GM12878 (cell line): Measurements from ENCODE around the gene PIP5K1A. TPM values are rescaled to one million over a fixed set of nuclear protein-coding genes. Genes with fewer than 3 reads are reported as not detected.
A peak's percentile ranks its signal among the peaks of the same experiment; 100 is the strongest.

Experiments
- ATAC-seq: fragments of 200-7000 bp; cut with Tn5 transposase; 3 replicates; pipeline ENCODE4 v1.9.1; 2020; ENCODE audit warnings: mild to moderate bottlenecking, moderate library complexity
- BruUV-seq: library from RNA; stranded (reverse); fragments of 400-500 nt; replicated peaks from 2 replicates; lab custom pipeline; 2021; lab: Mats Ljungman, UMichigan
- CTCF ChIA-PET: fragments of 300-600 bp; sonication (Branson Sonifier 250); formaldehyde crosslinking; extraction: SDS; loops from one replicate; lab custom pipeline; 2021; ENCODE audit warnings: inconsistent platforms; lab: Yijun Ruan, JAX
- POLR2A ChIA-PET: fragments of 350-600 bp; formaldehyde crosslinking; extraction: SDS; loops from one replicate; lab custom pipeline; 2021; ENCODE audit warnings: inconsistent platforms; lab: Charles Lee
- RAD21 ChIA-PET: fragments of 300-600 bp; sonication (Branson Sonifier 250); formaldehyde crosslinking; loops from one replicate; lab custom pipeline; 2023; ENCODE audit warnings: antibody characterized with exemption; ENCODE audit not compliant: unreplicated experiment; lab: Charles Lee
- SMC1A ChIA-PET: fragments of 300-600 bp; sonication (Branson Sonifier 250); formaldehyde crosslinking; loops from one replicate; lab custom pipeline; 2023; ENCODE audit not compliant: unreplicated experiment, uncharacterized antibody; lab: Charles Lee
- DNase-seq: peaks from one replicate; pipeline ENCODE4 v3.0.0-alpha.2; 2011; ENCODE audit warnings: low read depth, low spot score
- FAIRE-seq: peaks from 3 replicates; lab custom pipeline; 2011; peaks lifted over from hg19 to GRCh38; lab: Jason Lieb, UNC
- H2AFZ ChIP-seq: 2 replicates; pipeline ENCODE4 v1.6.0; 2011; ENCODE audit warnings: low read depth, low read length, control low read depth; ENCODE audit not compliant: control insufficient read depth
- H3K27ac ChIP-seq: 2 replicates; pipeline ENCODE4 v1.5.1; 2011; ENCODE audit warnings: control low read depth; ENCODE audit not compliant: control insufficient read depth, insufficient read depth
- H3K27me3 ChIP-seq, 2 experiments: replicated peaks in 1 of 2; 2 replicates each; pipeline versions ENCODE4 v1.6.0 to v1.6.1; 2011; ENCODE audit warnings: low read length in 1 of 2; ENCODE audit not compliant: control insufficient read depth in 2 of 2, insufficient read depth in 2 of 2
- H3K36me3 ChIP-seq, 2 experiments: 2 replicates each; pipeline ENCODE4 v1.5.1; 2011; ENCODE audit warnings: low read length in 1 of 2; ENCODE audit not compliant: control insufficient read depth in 2 of 2, insufficient read depth in 2 of 2
- H3K4me1 ChIP-seq: 2 replicates; pipeline ENCODE4 v1.6.1; 2011; ENCODE audit warnings: mild to moderate bottlenecking, low read length, moderate library complexity, mixed read lengths; ENCODE audit not compliant: control insufficient read depth, insufficient read depth
- H3K4me2 ChIP-seq: 2 replicates; pipeline ENCODE4 v1.6.0; 2011; ENCODE audit warnings: control low read depth; ENCODE audit not compliant: control insufficient read depth, insufficient read depth
- H3K4me3 ChIP-seq: fragments of 200-600 bp; sonication (generic); 2 replicates; pipeline ENCODE4 v1.5.1; 2016
- H3K79me2 ChIP-seq: 2 replicates; pipeline ENCODE4 v1.6.0; 2011; ENCODE audit warnings: low read length; ENCODE audit not compliant: control insufficient read depth, insufficient read depth
- H3K9ac ChIP-seq: 2 replicates; pipeline ENCODE4 v1.8.0; 2011; ENCODE audit warnings: low read length, control low read depth, mixed read lengths; ENCODE audit not compliant: control insufficient read depth, insufficient read depth
- H3K9me3 ChIP-seq: replicated peaks from 3 replicates; pipeline ENCODE4 v1.5.1; 2011; ENCODE audit warnings: mild to moderate bottlenecking, low read length; ENCODE audit not compliant: control insufficient read depth, insufficient read depth
- H4K20me1 ChIP-seq: 2 replicates; pipeline ENCODE4 v1.6.0; 2011; ENCODE audit not compliant: control insufficient read depth, insufficient read depth
- EP300 ChIP-seq, 2 experiments: fragments of 150-350 bp in 1 of 2; IDR thresholded peaks; 2 replicates each; pipeline ENCODE4 v1.6.1; 2011 to 2012; ENCODE audit warnings: low read depth in 2 of 2, low read length in 2 of 2, borderline replicate concordance in 1 of 2, improper control_type of control experiment in 1 of 2, inconsistent platforms in 1 of 2; ENCODE audit not compliant: control insufficient read depth in 1 of 2
- NRF1 ChIP-seq: conservative IDR thresholded peaks from 2 replicates; pipeline ENCODE4 v1.6.1; 2011; ENCODE audit warnings: mild to moderate bottlenecking, low read depth, low read length, improper control_type of control experiment
- POLR2AphosphoS5 ChIP-seq: IDR thresholded peaks from 2 replicates; pipeline ENCODE4 v1.6.1; 2011; ENCODE audit warnings: mild to moderate bottlenecking, low read length, inconsistent platforms
- RUNX3 ChIP-seq: IDR thresholded peaks from 2 replicates; pipeline ENCODE4 v1.6.1; 2012; ENCODE audit warnings: low read length, inconsistent platforms
- TCF3 ChIP-seq: IDR thresholded peaks from 2 replicates; pipeline ENCODE4 v1.6.1; 2012; ENCODE audit warnings: low read depth, mild to moderate bottlenecking, low read length, borderline replicate concordance; ENCODE audit not compliant: insufficient read depth
- ZNF384 ChIP-seq: IDR thresholded peaks from 2 replicates; pipeline ENCODE4 v1.6.1; 2012; ENCODE audit warnings: low read depth, mild to moderate bottlenecking, low read length, improper control_type of control experiment, borderline replicate concordance
- WGBS: methylation state at CpG from one replicate; pipeline ENCODE4 v1.1.6; 2016; ENCODE audit warnings: low lambda C conversion rate; ENCODE audit not compliant: insufficient replicate concordance, insufficient coverage; ENCODE audit errors: missing lambda C conversion rate; 5-methylcytosine and 5-hydroxymethylcytosine counted together
- in situ Hi-C: fragments of 300-500 bp; cut with MboI; formaldehyde crosslinking; loops from 9 replicates; pipeline ENCODE4 v1.14.3; 2018; ENCODE audit warnings: mixed read lengths
- intact Hi-C: fragments of 100-400 bp; cut with micrococcal nuclease; formaldehyde crosslinking; loops from one replicate; pipeline ENCODE4 v1.14.2; 2022; ENCODE audit not compliant: unreplicated experiment
- polyA plus RNA-seq, 11 experiments: library from polyadenylated mRNA; depleted of rRNA in 4 of 11; unstranded in 6 of 11; stranded (reverse) in 5 of 11; fragments of >200 nt; fragmentation: Nextera tagmentation in 4 of 11; fragmentation: Illumina TruSeq in 1 of 11; extraction: Ambion mirVana in 4 of 11; extraction: Trizol in 1 of 11; gene quantifications; 1 replicate in 1 of 11; 2 replicates in 10 of 11; pipeline versions ENCODE4 v1.2.1 to v1.2.3, GENCODE V29; 2011 to 2016; ENCODE audit warnings: inconsistent platforms in 2 of 11, missing spikeins in 2 of 11, low read depth in 1 of 11
- total RNA-seq, 4 experiments: library from RNA; depleted of rRNA in 3 of 4; stranded (reverse); fragments of >200 nt in 3 of 4; fragmentation: Illumina TruSeq in 1 of 4; extraction: Trizol in 1 of 4; gene quantifications; 2 replicates each; pipeline versions ENCODE4 v1.2.1 to v1.2.3, GENCODE V29; 2013 to 2021

The PIP5K1A gene
- total and polyA plus RNA-seq, 10 of the 15 experiments (the other 5 are each of a cell fraction or from before 2014, with no cell fraction given) = 4.5 to 114 (median 51.5) TPM

DNA sequence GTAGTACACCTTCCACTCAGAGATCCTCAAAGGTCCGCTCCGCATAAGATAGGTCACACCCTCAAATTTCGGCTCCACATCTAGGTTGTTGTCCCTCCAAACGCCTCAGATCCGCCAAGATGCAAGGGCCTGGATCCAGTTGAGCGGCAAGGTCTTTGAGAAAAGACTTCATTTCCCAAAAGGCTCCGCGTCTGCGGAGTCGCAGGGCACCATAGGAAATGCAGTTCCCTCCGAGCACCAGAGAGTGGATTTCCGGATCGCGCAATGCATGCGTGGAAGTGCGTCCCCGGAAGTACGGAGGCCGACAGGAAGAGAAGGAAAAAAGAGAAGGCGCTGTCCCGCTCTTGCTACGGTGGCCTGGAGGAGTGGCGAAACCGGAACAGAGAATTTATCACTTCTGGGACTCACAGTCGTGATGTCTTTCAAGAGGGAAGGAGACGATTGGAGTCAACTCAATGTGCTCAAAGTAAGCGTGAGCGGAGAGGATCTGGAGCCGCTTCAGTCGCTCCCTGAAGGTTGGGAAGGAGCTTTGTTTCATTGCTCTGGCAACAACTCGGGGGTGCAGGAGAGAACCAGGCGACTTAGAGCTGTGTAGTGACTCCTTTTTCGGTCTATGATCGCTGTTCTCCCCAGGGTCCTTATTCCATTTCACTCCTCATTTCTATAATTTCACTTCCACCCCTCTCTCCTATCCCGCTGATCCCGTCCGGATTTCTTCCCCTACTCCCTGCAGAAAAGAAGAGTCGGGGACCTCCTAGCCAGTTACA lies 32.4 kb upstream of the PIP5K1A start, which contains the start of the genes LYSMD1 and SCNM1 (continued):
- TF ChIP-seq EP300 (IDR thresholded peaks at IDR 0.05; ENCODE audit: borderline replicate concordance in 1 of 2, control insufficient read depth in 1 of 2, low read depth in 2 of 2, low read length in 2 of 2) (0 out of 4 replicates have a peak, but pooled peaks of 1 of the 2 experiments have one; percentile 7), TCF3 (0 out of 2 replicates have a peak, but pooled peaks have one; percentile 53), POLR2AphosphoS5 (peak; percentile 95)

DNA sequence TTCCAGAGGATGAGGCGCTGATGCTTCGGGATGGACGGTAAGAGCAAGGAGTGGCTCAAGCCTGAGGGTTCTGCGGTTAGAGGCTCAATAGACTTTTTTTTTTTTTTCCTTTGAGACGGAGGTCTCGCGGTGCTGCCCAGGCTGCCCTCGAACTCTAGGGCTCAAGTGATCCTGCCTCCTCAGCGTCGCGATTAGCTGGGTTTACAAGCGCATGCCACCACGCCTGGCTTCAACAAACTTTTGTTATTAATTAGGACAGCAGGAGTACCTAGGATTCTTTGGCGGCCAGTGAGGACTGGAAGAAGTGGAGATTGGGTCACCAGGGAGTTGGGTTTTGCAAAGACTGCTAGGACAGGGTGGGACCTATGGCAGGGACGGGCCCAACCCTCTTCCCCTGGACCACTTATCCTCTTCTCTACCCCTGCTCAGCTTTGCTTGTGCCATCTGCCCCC lies 31.8 kb upstream of the PIP5K1A start:
- 4% methylated on average over 15 of the region's 15 CpGs for WGBS
- Histone ChIP-seq H3K9me3 (no peaks in the 10 kb centered on the region), H3K4me3 (peak overlapping the region; percentile 98), H4K20me1 (no peaks in the 10 kb centered on the region), H3K36me3 (peaks cover 1 to 3% of the 10 kb centered on the region in 2 experiments; a peak in 3 of 4 replicates), H3K79me2 (peaks cover 24% of the 10 kb centered on the region), H2AFZ (peak overlapping the region; percentile 96), H3K4me1 (peaks cover 9% of the 10 kb centered on the region), H3K4me2 (peak overlapping the region; percentile 94), H3K27me3 (no peaks in the 10 kb centered on the region), H3K27ac (peak overlapping the region; percentile 70), H3K9ac (peak overlapping the region; percentile 98)
- SMC1A ChIA-PET = interaction anchor here (1.3 to 2.1 kb wide), 5 partner anchors 8 to 83 kb away, joined by 4 to 9 read pairs (median 5); partner anchors contain the start of genes TNFAIP8L2 and VPS72
- TF ChIP-seq NRF1 = no peak
- TF ChIP-seq RUNX3 = peak; percentile 75
- TF ChIP-seq ZNF384 = peak; percentile 33; the same call in 1 of the 2 replicates
- RAD21 ChIA-PET = interaction anchor here (1.0 to 1.7 kb wide), 2 partner anchors 11 to 67 kb away, joined by 5 to 12 read pairs; partner anchors contain the start of gene TNFAIP8L2
- CTCF ChIA-PET = interaction anchor here (0.6 to 2.0 kb wide), 6 partner anchors 10 to 85 kb away, joined by 3 to 12 read pairs (median 4); partner anchors contain the start of genes TNFAIP8L2 and VPS72
- intact Hi-C loops (no loop called here), in situ Hi-C loops (no loop called here)
- POLR2A ChIA-PET = interaction anchor here (1.0 to 2.2 kb wide), 5 partner anchors 9 to 191 kb away, joined by 3 to 19 read pairs (median 5); partner anchors contain the start of genes TNFAIP8L2, VPS72 and ZNF687
- peak; percentile 48 for ATAC-seq
- FAIRE-seq = no peak
- BruUV-seq = no TSS peak
- DNase-seq = no peak
